Esophagus muscularis mucosa (tissue), 4 donors: Measurements from ENCODE around the gene MYOM3. TPM values are rescaled to one million over a fixed set of nuclear protein-coding genes. Genes with fewer than 3 reads are reported as not detected.

Experiments used
- DNase-seq: peaks from one replicate; pipeline ENCODE4 v3.0.0-alpha.2; 2017; ENCODE audit errors: extremely low spot score
- H3K27ac ChIP-seq, 4 donors: fragments of 200-600 bp; sonication (generic); replicated peaks in 1 of 4; 1 replicate in 3 of 4; 2 replicates in 1 of 4; pipeline ENCODE4 v1.5.1; 2016 to 2019; ENCODE audit warnings: mild to moderate bottlenecking in 1 of 4
- H3K27me3 ChIP-seq, 4 donors: fragments of 200-600 bp; sonication (generic); one replicate each; pipeline versions ENCODE4 v1.5.1 to v1.6.0; 2016 to 2019
- H3K36me3 ChIP-seq, 4 donors: fragments of 200-600 bp; sonication (generic); one replicate each; pipeline ENCODE4 v1.5.1; 2016 to 2019
- H3K4me1 ChIP-seq, 4 donors: fragments of 200-600 bp; sonication (generic); one replicate each; pipeline ENCODE4 v1.5.1; 2016 to 2019
- H3K4me3 ChIP-seq, 4 donors: fragments of 200-600 bp; sonication (generic); 1 replicate in 2 of 4; 2 replicates in 2 of 4; pipeline ENCODE4 v1.5.1; 2016 to 2019; ENCODE audit warnings: mild to moderate bottlenecking in 4 of 4, moderate library complexity in 1 of 4
- H3K9me3 ChIP-seq, 4 donors: fragments of 200-600 bp; sonication (generic); 1 replicate in 3 of 4; 2 replicates in 1 of 4; pipeline ENCODE4 v1.5.1; 2016 to 2019
- CTCF ChIP-seq, 3 experiments: fragments of 200-600 bp in 2 of 3; fragments of 450-650 bp in 1 of 3; sonication (generic) in 2 of 3; IDR thresholded peaks; one replicate each; pipeline ENCODE4 v1.5.1; 2017 to 2019; ENCODE audit warnings: antibody characterized with exemption in 3 of 3, mild to moderate bottlenecking in 2 of 3, moderate library complexity in 1 of 3
- EP300 ChIP-seq: sonication (generic); formaldehyde crosslinking; IDR thresholded peaks from one replicate; pipeline ENCODE4 v1.6.1; 2017; ENCODE audit warnings: antibody characterized with exemption
- POLR2A ChIP-seq: fragments of 450-650 bp; IDR thresholded peaks from one replicate; pipeline ENCODE4 v1.6.1; 2017; ENCODE audit warnings: antibody characterized with exemption, moderate library complexity, mild to moderate bottlenecking, low read depth
- POLR2AphosphoS5 ChIP-seq, 2 donors: sonication (generic); formaldehyde crosslinking; IDR thresholded peaks; one replicate each; pipeline ENCODE4 v1.6.1; 2017; ENCODE audit warnings: antibody characterized with exemption in 2 of 2
- WGBS: methylation state at CpG from one replicate; pipeline ENCODE4 v1.1.5; 2018; 5-methylcytosine and 5-hydroxymethylcytosine counted together
- intact Hi-C: fragments of 100-400 bp; cut with DNase I; formaldehyde crosslinking; loops from one replicate; pipeline ENCODE4 v1.15.1; 2023
- total RNA-seq, 4 donors: library from RNA; depleted of rRNA; stranded (reverse); fragments of >200 nt; gene quantifications; one replicate each; pipeline versions ENCODE4 v1.1.0 to v1.2.1, GENCODE V29; 2016

MYOM3 gene
- total RNA-seq, 4 donors from 2014 or later: 0.17 to 2.5 (median 1.4) TPM

- no peaks in the 10 kb centered on the region for H3K9me3 ChIP-seq
- no peak overlapping the region for H3K4me3 ChIP-seq
- intact Hi-C loops: loop anchor here (2.0 kb wide), 1 partner anchor 39 kb away; no protein-coding TSS in a partner anchor
- no peak for TF ChIP-seq POLR2AphosphoS5 (IDR thresholded peaks at IDR 0.05)
- no peak for TF ChIP-seq EP300
- TF ChIP-seq CTCF (IDR thresholded peaks at IDR 0.05): no peak
- H3K27ac ChIP-seq: no peak overlapping the region
- H3K36me3 ChIP-seq: peaks cover 0 to 28% (median 0%) of the 10 kb centered on the region in 4 donors
- 78% methylated on average over 7 of the region's 7 CpGs for WGBS
- H3K4me1 ChIP-seq: peaks cover 9 to 11% (median 9%) of the 10 kb centered on the region in 4 donors
- peaks cover 0 to 4% (median 0%) of the 10 kb centered on the region in 4 donors for H3K27me3 ChIP-seq
- no peak for DNase-seq
Measured at GRCh38 chr1:24069817-24070216, 42.1 kb downstream of the MYOM3 start.

GRCh38 chr1:24067978-24068377 lies 44.0 kb downstream of the MYOM3 start:
- intact Hi-C loops: no loop called here
- Histone ChIP-seq H3K9me3 (no peaks in the 10 kb centered on the region), H3K27me3 (peaks cover 0 to 4% (median 0%) of the 10 kb centered on the region in 4 donors), H3K4me1 (peaks cover 9 to 11% (median 9%) of the 10 kb centered on the region in 4 donors), H3K27ac (no peak overlapping the region), H3K4me3 (no peak overlapping the region), H3K36me3 (peaks cover 0 to 36% (median 0%) of the 10 kb centered on the region in 4 donors)
- TF ChIP-seq CTCF (IDR thresholded peaks at IDR 0.05) (no peak), POLR2A (no peak), POLR2AphosphoS5 (IDR thresholded peaks at IDR 0.05) (no peak), EP300 (no peak)
- DNase-seq: no peak
- 90% methylated on average over 12 of the region's 12 CpGs for WGBS

GRCh38 chr1:24065304-24065703 lies 46.6 kb downstream of the MYOM3 start:
- H3K36me3 ChIP-seq: peaks cover 0 to 57% (median 0%) of the 10 kb centered on the region in 4 donors
- no peak for DNase-seq

GRCh38 chr1:24062221-24062620 lies 49.7 kb downstream of the MYOM3 start:
- peaks cover 0 to 4% (median 0%) of the 10 kb centered on the region in 4 donors for H3K27me3 ChIP-seq
- no peak for DNase-seq
- H3K4me3 ChIP-seq: no peak overlapping the region
- WGBS: 81% methylated on average over 2 of the region's 2 CpGs
- intact Hi-C loops: no loop called here
- no peak for TF ChIP-seq EP300
- no peak for TF ChIP-seq POLR2A
- no peak for TF ChIP-seq CTCF (IDR thresholded peaks at IDR 0.05)
- TF ChIP-seq POLR2AphosphoS5 (IDR thresholded peaks at IDR 0.05): no peak
- H3K27ac ChIP-seq: no peak overlapping the region
- peaks cover 0 to 87% (median 0%) of the 10 kb centered on the region in 4 donors for H3K36me3 ChIP-seq
- no peaks in the 10 kb centered on the region for H3K4me1 ChIP-seq
- peaks cover 0 to 8% (median 8%) of the 10 kb centered on the region in 4 donors for H3K9me3 ChIP-seq

More at GRCh38 chr1:24065304-24065703, 46.6 kb downstream of the MYOM3 start:
- WGBS: 75% methylated on average over 7 of the region's 7 CpGs
- TF ChIP-seq CTCF (IDR thresholded peaks at IDR 0.05): no peak
- TF ChIP-seq EP300: no peak
- TF ChIP-seq POLR2A: no peak
- TF ChIP-seq POLR2AphosphoS5 (IDR thresholded peaks at IDR 0.05): no peak
- intact Hi-C loops: no loop called here
- Histone ChIP-seq H3K9me3 (peaks cover 0 to 8% (median 8%) of the 10 kb centered on the region in 4 donors), H3K27ac (no peak overlapping the region), H3K27me3 (peaks cover 0 to 4% (median 0%) of the 10 kb centered on the region in 4 donors), H3K4me1 (peaks cover 0 to 6% (median 0%) of the 10 kb centered on the region in 4 donors), H3K4me3 (no peak overlapping the region)

GRCh38 chr1:24060482-24060881 lies 51.5 kb downstream of the MYOM3 start:
- intact Hi-C loops: no loop called here
- H3K9me3 ChIP-seq: peaks cover 0 to 8% (median 8%) of the 10 kb centered on the region in 4 donors
- 88% methylated on average over 6 of the region's 13 CpGs for WGBS
- DNase-seq: no peak
- H3K4me1 ChIP-seq: no peaks in the 10 kb centered on the region
- no peak overlapping the region for H3K4me3 ChIP-seq
- no peaks in the 10 kb centered on the region for H3K27me3 ChIP-seq
- TF ChIP-seq POLR2A: no peak
- TF ChIP-seq CTCF (IDR thresholded peaks at IDR 0.05): no peak
- no peak for TF ChIP-seq POLR2AphosphoS5 (IDR thresholded peaks at IDR 0.05)
- TF ChIP-seq EP300: no peak
- no peak overlapping the region for H3K27ac ChIP-seq
- H3K36me3 ChIP-seq: peaks cover 0 to 89% (median 0%) of the 10 kb centered on the region in 4 donors
